ENCODE results near the gene ZBTB49. TPM values are rescaled to one million over a fixed set of nuclear protein-coding genes. Genes with fewer than 3 reads are reported as not detected.

The ZBTB49 gene, protein sequence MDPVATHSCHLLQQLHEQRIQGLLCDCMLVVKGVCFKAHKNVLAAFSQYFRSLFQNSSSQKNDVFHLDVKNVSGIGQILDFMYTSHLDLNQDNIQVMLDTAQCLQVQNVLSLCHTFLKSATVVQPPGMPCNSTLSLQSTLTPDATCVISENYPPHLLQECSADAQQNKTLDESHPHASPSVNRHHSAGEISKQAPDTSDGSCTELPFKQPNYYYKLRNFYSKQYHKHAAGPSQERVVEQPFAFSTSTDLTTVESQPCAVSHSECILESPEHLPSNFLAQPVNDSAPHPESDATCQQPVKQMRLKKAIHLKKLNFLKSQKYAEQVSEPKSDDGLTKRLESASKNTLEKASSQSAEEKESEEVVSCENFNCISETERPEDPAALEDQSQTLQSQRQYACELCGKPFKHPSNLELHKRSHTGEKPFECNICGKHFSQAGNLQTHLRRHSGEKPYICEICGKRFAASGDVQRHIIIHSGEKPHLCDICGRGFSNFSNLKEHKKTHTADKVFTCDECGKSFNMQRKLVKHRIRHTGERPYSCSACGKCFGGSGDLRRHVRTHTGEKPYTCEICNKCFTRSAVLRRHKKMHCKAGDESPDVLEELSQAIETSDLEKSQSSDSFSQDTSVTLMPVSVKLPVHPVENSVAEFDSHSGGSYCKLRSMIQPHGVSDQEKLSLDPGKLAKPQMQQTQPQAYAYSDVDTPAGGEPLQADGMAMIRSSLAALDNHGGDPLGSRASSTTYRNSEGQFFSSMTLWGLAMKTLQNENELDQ
- total RNA-seq = 10 to 100 TPM; 19.3 to 36.5 (median 30.0) TPM
- 14.3 TPM for total RNA-seq (2013)

DNA sequence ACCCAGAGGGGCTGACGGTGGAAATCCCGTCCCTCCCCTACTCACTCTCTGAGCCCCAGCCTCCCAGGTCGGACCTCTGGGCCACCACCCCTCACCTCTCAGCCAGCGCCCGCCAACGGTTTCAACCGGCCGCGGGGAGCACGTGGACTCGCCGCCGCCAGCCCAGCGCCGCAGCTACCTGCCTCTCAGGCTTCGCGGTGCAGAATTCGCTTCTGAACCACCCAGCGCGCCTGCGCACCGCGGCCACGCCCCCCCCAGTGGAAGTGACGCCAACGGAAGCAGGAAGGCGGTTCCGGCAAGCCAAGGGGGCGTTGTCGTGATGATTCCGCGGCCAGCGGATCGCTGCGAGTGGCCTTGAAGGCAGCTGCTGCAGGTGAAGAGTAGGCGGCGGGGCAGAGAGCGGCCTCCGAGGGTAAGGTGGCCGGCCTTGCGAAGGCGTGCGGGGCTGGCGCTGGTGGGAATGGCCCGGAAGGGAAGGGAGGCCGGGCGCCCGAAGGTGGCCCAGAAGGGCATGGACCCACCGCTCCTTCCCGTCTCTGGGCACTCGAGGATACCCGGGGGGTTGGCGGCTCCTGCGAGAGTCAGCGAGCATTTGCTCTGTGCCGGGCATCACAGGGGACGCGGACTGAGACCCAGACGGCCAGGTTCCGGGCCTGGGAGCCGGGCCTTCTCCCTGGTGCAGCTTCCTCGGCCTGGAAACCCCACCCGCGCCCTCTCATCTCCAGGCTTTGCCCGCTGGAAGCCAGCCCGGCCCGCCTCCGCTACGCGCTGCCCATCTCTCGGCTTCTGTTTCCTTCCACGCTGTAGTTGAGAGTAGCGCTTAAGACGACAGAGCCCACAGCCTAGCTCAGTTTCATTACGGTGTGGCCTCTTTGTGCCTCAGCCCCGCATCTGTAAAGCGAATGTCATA, at the start of gene ZBTB49, which contains the start of gene LYAR:
ZBTB49 (plus strand) TSS at position 311 of the 910 bp plus-strand sequence. CDS start 9,695 bp downstream, outside the sequence.
LYAR (minus strand) TSS at position 214 of the 910 bp plus-strand sequence. CDS start 6,412 bp downstream, outside the sequence.
- H3K9me3 ChIP-seq (ENCODE audit: control insufficient read depth, insufficient read depth, low read length) = no peaks in the 10 kb centered on the region
- peak within 1 kb of the TSS; percentile 75 for H3K27ac ChIP-seq (ENCODE audit: low read length)
- Mint-ChIP-seq H3K36me3 (no peaks in the 10 kb centered on the region), H3K27ac (peak within 1 kb of the TSS; percentile 81 to 98), H3K4me3 (peak within 1 kb of the TSS; percentile 98), H3K27me3 (ENCODE audit: low read depth in 2 of 2) (no peaks in the 10 kb centered on the region), H3K4me1 (peaks cover 49 to 67% of the 10 kb centered on the region in 2 donors), H3K9me3 (no peaks in the 10 kb centered on the region)
- intact Hi-C loops (cut with micrococcal nuclease) = loop anchor here (1.0 kb wide), 3 partner anchors 21 to 42 kb away; partner anchors contain the start of gene TMEM128
- H3K4me3 ChIP-seq (ENCODE audit: low read length) = peak within 1 kb of the TSS; percentile 83
- no peaks in the 10 kb centered on the region for H3K27me3 ChIP-seq (ENCODE audit: control insufficient read depth, insufficient read depth, low read length)
- TF ChIP-seq, protein P1, sequence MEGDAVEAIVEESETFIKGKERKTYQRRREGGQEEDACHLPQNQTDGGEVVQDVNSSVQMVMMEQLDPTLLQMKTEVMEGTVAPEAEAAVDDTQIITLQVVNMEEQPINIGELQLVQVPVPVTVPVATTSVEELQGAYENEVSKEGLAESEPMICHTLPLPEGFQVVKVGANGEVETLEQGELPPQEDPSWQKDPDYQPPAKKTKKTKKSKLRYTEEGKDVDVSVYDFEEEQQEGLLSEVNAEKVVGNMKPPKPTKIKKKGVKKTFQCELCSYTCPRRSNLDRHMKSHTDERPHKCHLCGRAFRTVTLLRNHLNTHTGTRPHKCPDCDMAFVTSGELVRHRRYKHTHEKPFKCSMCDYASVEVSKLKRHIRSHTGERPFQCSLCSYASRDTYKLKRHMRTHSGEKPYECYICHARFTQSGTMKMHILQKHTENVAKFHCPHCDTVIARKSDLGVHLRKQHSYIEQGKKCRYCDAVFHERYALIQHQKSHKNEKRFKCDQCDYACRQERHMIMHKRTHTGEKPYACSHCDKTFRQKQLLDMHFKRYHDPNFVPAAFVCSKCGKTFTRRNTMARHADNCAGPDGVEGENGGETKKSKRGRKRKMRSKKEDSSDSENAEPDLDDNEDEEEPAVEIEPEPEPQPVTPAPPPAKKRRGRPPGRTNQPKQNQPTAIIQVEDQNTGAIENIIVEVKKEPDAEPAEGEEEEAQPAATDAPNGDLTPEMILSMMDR (IDR thresholded peaks at IDR 0.05) = no peak
- DNase-seq (peak; percentile 96 to 98), ATAC-seq (peak; percentile 92 to 94 (median 93))
- WGBS (ENCODE audit: insufficient coverage) = under 1% methylated on average over 77 of the region's 77 CpGs
- H3K4me1 ChIP-seq (ENCODE audit: control insufficient read depth, insufficient read depth, low read length) = peaks cover 21% of the 10 kb centered on the region
- H3K36me3 ChIP-seq (ENCODE audit: control insufficient read depth, insufficient read depth, low read length) = peaks cover 21% of the 10 kb centered on the region

DNA sequence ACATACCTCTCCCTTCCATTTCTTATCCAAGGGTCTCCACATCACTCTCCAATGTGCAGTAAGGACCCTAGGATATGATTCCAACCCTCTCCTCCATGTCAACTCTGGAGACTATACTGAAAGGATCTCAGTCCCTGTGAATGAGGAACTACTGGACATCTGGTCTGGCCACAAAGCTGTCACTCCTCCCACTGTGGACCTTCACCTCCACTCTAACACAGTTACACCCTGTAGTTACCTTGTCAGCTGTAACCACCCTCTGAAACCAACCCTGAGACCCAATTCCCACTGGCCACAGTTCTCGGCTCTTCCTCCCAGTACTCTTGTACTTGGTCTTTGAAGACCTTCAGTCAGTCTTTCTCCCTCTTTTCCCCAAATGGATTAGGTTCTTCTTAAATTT, 44.9 kb upstream of the ZBTB49 start:
- intact Hi-C loops (cut with micrococcal nuclease) = no loop called here

DNA sequence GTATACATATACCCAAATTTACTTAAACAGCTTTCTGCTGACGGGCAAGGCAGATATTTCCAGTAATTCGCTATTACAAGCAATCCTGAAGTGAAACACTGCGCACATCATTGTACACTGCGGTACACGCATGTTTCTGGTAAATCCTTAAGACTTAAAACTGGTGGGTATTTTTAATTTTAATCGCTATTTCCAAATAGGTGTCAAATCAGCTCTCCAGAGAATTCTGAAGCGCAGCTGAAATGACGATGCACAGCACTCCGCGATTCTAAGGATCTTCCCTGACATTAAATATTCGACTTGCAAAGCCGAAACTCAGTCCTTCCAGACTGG, 42.4 kb upstream of the ZBTB49 start:
- Histone ChIP-seq H3K27ac (ENCODE audit: low read length) (peak overlapping the region; percentile 84), H3K4me3 (ENCODE audit: low read length) (peak overlapping the region; percentile 68), H3K9me3 (ENCODE audit: control insufficient read depth, insufficient read depth, low read length) (no peaks in the 10 kb centered on the region), H3K4me1 (ENCODE audit: control insufficient read depth, insufficient read depth, low read length) (peaks cover 12% of the 10 kb centered on the region), H3K27me3 (ENCODE audit: control insufficient read depth, insufficient read depth, low read length) (no peaks in the 10 kb centered on the region), H3K36me3 (ENCODE audit: control insufficient read depth, insufficient read depth, low read length) (peaks cover 20% of the 10 kb centered on the region)
- Mint-ChIP-seq H3K4me3 (peak overlapping the region; percentile 97), H3K9me3 (no peaks in the 10 kb centered on the region), H3K4me1 (peaks cover 21 to 36% of the 10 kb centered on the region in 2 donors), H3K27ac (peak overlapping the region; percentile 99), H3K27me3 (ENCODE audit: low read depth in 2 of 2) (no peaks in the 10 kb centered on the region), H3K36me3 (peaks cover 8% of the 10 kb centered on the region)
- TF ChIP-seq, protein P1 (IDR thresholded peaks at IDR 0.05) = no peak
- intact Hi-C loops (cut with micrococcal nuclease) = loop anchor here (1.0 kb wide), 1 partner anchor 43 kb away; the partner anchor contains the start of genes LYAR and ZBTB49
- DNase-seq (no peak), ATAC-seq (peak; percentile 14 to 18 (median 16))
- WGBS (ENCODE audit: insufficient coverage) = 3% methylated on average over 12 of the region's 12 CpGs

More for the DNA sequence above, 44.9 kb upstream of the ZBTB49 start:
- TF ChIP-seq, protein P1 (IDR thresholded peaks at IDR 0.05) = no peak
- Mint-ChIP-seq H3K36me3 (peaks cover 9% of the 10 kb centered on the region), H3K9me3 (no peaks in the 10 kb centered on the region), H3K27me3 (ENCODE audit: low read depth in 2 of 2) (no peaks in the 10 kb centered on the region), H3K4me3 (no peak overlapping the region), H3K4me1 (peaks cover 25 to 36% of the 10 kb centered on the region in 2 donors), H3K27ac (peak overlapping the region in 1 of 2 donors; percentile 30)
- DNase-seq (no peak), ATAC-seq (no peak)
- Histone ChIP-seq H3K4me1 (ENCODE audit: control insufficient read depth, insufficient read depth, low read length) (peaks cover 12% of the 10 kb centered on the region), H3K27ac (ENCODE audit: low read length) (no peak overlapping the region), H3K27me3 (ENCODE audit: control insufficient read depth, insufficient read depth, low read length) (no peaks in the 10 kb centered on the region), H3K36me3 (ENCODE audit: control insufficient read depth, insufficient read depth, low read length) (peaks cover 31% of the 10 kb centered on the region), H3K4me3 (ENCODE audit: low read length) (no peak overlapping the region), H3K9me3 (ENCODE audit: control insufficient read depth, insufficient read depth, low read length) (no peaks in the 10 kb centered on the region)
- WGBS (ENCODE audit: insufficient coverage) = 94% methylated on average over 1 of the region's 1 CpG

All from natural killer cell (primary cell).